GM12875 (cell line): ENCODE results near the gene ADCK1.

ENCODE experiments used
- H3K4me3 ChIP-seq: one replicate; pipeline ENCODE4 v1.5.1; 2011; ENCODE audit warnings: low read depth, low read length, control low read depth
- TF ChIP-seq, protein P1 (sequence below): IDR thresholded peaks from 2 replicates; pipeline ENCODE4 v1.5.1; 2011; ENCODE audit warnings: low read depth, mild to moderate bottlenecking, control low read depth, inconsistent platforms, low read length, moderate library complexity, borderline replicate concordance; ENCODE audit not compliant: insufficient read depth

The ADCK1 gene

GRCh38 chr14:77838831-77839511, 39.1 kb downstream of the ADCK1 start:
- TF ChIP-seq, protein P1, sequence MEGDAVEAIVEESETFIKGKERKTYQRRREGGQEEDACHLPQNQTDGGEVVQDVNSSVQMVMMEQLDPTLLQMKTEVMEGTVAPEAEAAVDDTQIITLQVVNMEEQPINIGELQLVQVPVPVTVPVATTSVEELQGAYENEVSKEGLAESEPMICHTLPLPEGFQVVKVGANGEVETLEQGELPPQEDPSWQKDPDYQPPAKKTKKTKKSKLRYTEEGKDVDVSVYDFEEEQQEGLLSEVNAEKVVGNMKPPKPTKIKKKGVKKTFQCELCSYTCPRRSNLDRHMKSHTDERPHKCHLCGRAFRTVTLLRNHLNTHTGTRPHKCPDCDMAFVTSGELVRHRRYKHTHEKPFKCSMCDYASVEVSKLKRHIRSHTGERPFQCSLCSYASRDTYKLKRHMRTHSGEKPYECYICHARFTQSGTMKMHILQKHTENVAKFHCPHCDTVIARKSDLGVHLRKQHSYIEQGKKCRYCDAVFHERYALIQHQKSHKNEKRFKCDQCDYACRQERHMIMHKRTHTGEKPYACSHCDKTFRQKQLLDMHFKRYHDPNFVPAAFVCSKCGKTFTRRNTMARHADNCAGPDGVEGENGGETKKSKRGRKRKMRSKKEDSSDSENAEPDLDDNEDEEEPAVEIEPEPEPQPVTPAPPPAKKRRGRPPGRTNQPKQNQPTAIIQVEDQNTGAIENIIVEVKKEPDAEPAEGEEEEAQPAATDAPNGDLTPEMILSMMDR = no peak
- no peak overlapping the region for H3K4me3 ChIP-seq

- H3K4me3 ChIP-seq = no peak overlapping the region
- TF ChIP-seq, protein P1 = no peak
Observed at GRCh38 chr14:77843195-77843594, 43.3 kb downstream of the ADCK1 start.

- TF ChIP-seq, protein P1 = no peak
Observed at GRCh38 chr14:77843651-77844050, 43.7 kb downstream of the ADCK1 start.

GRCh38 chr14:77844802-77845201, 44.9 kb downstream of the ADCK1 start:
- TF ChIP-seq, protein P1 = no peak
- no peak overlapping the region for H3K4me3 ChIP-seq

More at GRCh38 chr14:77843651-77844050, 43.7 kb downstream of the ADCK1 start:
- H3K4me3 ChIP-seq = no peak overlapping the region

- TF ChIP-seq, protein P1 = no peak
- no peak overlapping the region for H3K4me3 ChIP-seq
Observed at GRCh38 chr14:77848031-77848430, 48.1 kb downstream of the ADCK1 start.

- TF ChIP-seq, protein P1 = no peak
- H3K4me3 ChIP-seq = no peak overlapping the region
Observed at GRCh38 chr14:77849711-77850110, 49.8 kb downstream of the ADCK1 start.

- H3K4me3 ChIP-seq = no peak overlapping the region
- TF ChIP-seq, protein P1 = no peak
Observed at GRCh38 chr14:77853919-77854318, 54.0 kb downstream of the ADCK1 start.
